GM12872 (cell line): ENCODE data around the gene DYNC1I2.

Experiments
- CTCF ChIP-seq: IDR thresholded peaks from 3 replicates; pipeline ENCODE4 v1.5.1; 2011; ENCODE audit warnings: low read depth, mild to moderate bottlenecking, low read length, moderate library complexity; ENCODE audit not compliant: insufficient read depth

The DYNC1I2 gene

GRCh38 chr2:171788316-171788993 is 101.2 kb downstream of the DYNC1I2 start:
- no peak for TF ChIP-seq CTCF

- no peak for TF ChIP-seq CTCF
Measured at GRCh38 chr2:171789956-171790355, 102.7 kb downstream of the DYNC1I2 start.

GRCh38 chr2:171791361-171791760 is 104.1 kb downstream of the DYNC1I2 start:
- no peak for TF ChIP-seq CTCF

GRCh38 chr2:171792157-171792556 is 104.9 kb downstream of the DYNC1I2 start:
- no peak for TF ChIP-seq CTCF

- no peak for TF ChIP-seq CTCF
Measured at GRCh38 chr2:171792886-171793580, 105.8 kb downstream of the DYNC1I2 start.

- no peak for TF ChIP-seq CTCF
Measured at GRCh38 chr2:171793691-171794678, 106.7 kb downstream of the DYNC1I2 start.

- no peak for TF ChIP-seq CTCF
Measured at GRCh38 chr2:171794918-171795317, 107.6 kb downstream of the DYNC1I2 start.
